Liver (tissue), 3 donors: Measurements from ENCODE around the gene DIO3.

Experiments used
- CTCF ChIP-seq: fragments of 150-350 bp; IDR thresholded peaks from 2 replicates; pipeline ENCODE4 v1.5.1; 2017; ENCODE audit warnings: improper control_type of control experiment, low read depth, low read length; ENCODE audit not compliant: missing input control
- GABPA ChIP-seq, 2 donors: IDR thresholded peaks in 1 of 2; conservative IDR thresholded peaks in 1 of 2; 2 replicates each; pipeline ENCODE4 v1.6.1; 2016; ENCODE audit warnings: antibody characterized with exemption in 2 of 2, mild to moderate bottlenecking in 1 of 2, moderate library complexity in 1 of 2
- HNF4A ChIP-seq, 2 donors: conservative IDR thresholded peaks; 2 replicates each; pipeline ENCODE4 v1.6.1; 2016; ENCODE audit warnings: antibody characterized with exemption in 2 of 2, mild to moderate bottlenecking in 2 of 2
- JUND ChIP-seq, 2 donors: IDR thresholded peaks; 2 replicates each; pipeline ENCODE4 v1.6.1; 2016; ENCODE audit warnings: antibody characterized with exemption in 2 of 2
- REST ChIP-seq: IDR thresholded peaks from 2 replicates; pipeline ENCODE4 v1.6.1; 2016; ENCODE audit warnings: antibody characterized with exemption, mild to moderate bottlenecking
- TF ChIP-seq, protein P1 (sequence below): IDR thresholded peaks from 2 replicates; pipeline ENCODE4 v1.6.1; 2016; ENCODE audit warnings: antibody characterized with exemption
- donor health status: healthy.
- donor health status: healthy.

DNA sequence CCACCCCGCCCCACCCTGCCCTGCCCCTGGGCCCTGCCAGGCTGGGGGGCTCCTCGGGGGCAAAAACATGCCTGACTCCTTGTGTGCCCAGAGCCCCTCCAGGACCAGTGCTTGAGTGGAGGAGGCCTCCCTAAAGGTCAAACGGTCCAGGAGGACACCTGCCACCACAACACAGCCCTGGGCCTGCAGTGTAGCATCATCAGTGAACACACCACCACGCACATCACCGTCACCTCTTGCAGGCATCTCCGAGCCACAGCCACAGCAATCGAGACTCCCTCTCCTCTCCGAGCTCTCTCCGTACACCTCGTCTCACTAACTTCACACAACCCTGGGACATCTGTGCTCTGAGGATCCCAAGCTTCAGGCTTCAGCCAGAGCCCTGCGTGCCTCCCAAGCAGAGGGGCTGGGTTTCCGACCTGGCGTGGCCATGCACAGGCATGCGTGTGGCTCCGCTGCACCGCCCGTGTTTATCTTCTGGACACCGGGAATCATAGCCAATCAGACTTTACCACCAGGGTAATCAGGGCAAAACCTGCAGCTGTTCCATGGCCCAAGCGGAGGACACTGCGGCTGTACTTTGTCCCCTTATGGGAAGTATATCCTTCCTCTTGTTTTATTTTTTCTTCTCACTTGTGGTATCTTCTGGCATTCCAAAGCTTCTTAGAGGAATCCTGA is 6.2 kb upstream of the DIO3 start:
- TF ChIP-seq CTCF: no peak
- no peak for TF ChIP-seq REST
- TF ChIP-seq JUND (IDR thresholded peaks at IDR 0.05): peak in 1 of 2 donors; percentile 32
- TF ChIP-seq, protein P1, sequence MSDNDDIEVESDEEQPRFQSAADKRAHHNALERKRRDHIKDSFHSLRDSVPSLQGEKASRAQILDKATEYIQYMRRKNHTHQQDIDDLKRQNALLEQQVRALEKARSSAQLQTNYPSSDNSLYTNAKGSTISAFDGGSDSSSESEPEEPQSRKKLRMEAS: no peak
- peak; percentile 85 to 98 for TF ChIP-seq HNF4A (conservative IDR thresholded peaks at IDR 0.05)
- no peak for TF ChIP-seq GABPA (IDR thresholded peaks at IDR 0.05 in 1 of 2, conservative IDR thresholded peaks at IDR 0.05 in 1 of 2)
